Testis (tissue), 3 donors: ENCODE measurements around the gene RIMOC1. TPM values are rescaled to one million over a fixed set of nuclear protein-coding genes. Genes with fewer than 3 reads are reported as not detected.

Source experiments
- DNase-seq: peaks from one replicate; pipeline ENCODE4 v3.0.0-alpha.2; 2019
- H3K27ac ChIP-seq, 2 donors: fragments of 200-600 bp; sonication (generic); one replicate each; pipeline ENCODE4 v1.5.1; 2019
- H3K27me3 ChIP-seq: fragments of 200-600 bp; sonication (generic); one replicate; pipeline ENCODE4 v1.5.1; 2019
- H3K36me3 ChIP-seq: fragments of 200-600 bp; sonication (generic); one replicate; pipeline ENCODE4 v1.5.1; 2017; ENCODE audit warnings: low read depth; ENCODE audit errors: missing control alignments
- H3K4me1 ChIP-seq: fragments of 200-600 bp; sonication (generic); one replicate; pipeline ENCODE4 v1.5.1; 2019
- H3K4me3 ChIP-seq, 2 donors: fragments of 200-600 bp; sonication (generic); one replicate each; pipeline ENCODE4 v1.5.1; 2017 to 2019
- H3K9me3 ChIP-seq: fragments of 200-600 bp; sonication (generic); one replicate; pipeline ENCODE4 v1.5.1; 2017
- CTCF ChIP-seq, 3 experiments: fragments of 450-650 bp in 2 of 3; fragments of 200-600 bp in 1 of 3; sonication (generic) in 1 of 3; IDR thresholded peaks; one replicate each; pipeline ENCODE4 v1.5.1; 2016 to 2019; ENCODE audit warnings: antibody characterized with exemption in 3 of 3, mild to moderate bottlenecking in 2 of 3, moderate library complexity in 1 of 3
- POLR2A ChIP-seq: fragments of 450-650 bp; IDR thresholded peaks from one replicate; pipeline ENCODE4 v1.6.1; 2017; ENCODE audit warnings: antibody characterized with exemption, mild to moderate bottlenecking, moderate library complexity
- WGBS, 2 donors: methylation state at CpG; one replicate each; pipeline ENCODE4 v1.1.5; 2018; 5-methylcytosine and 5-hydroxymethylcytosine counted together
- intact Hi-C: fragments of 100-400 bp; cut with DNase I; formaldehyde crosslinking; loops from one replicate; pipeline ENCODE4 v1.15.1; 2023; ENCODE audit warnings: low total_unique reads
- polyA plus RNA-seq: library from polyadenylated mRNA; stranded (reverse); fragments of 350-450 nt; fragmentation: Illumina TruSeq; extraction: RNeasy Lipid Tissue Mini Kit (QIAGEN cat#74804); gene quantifications from one replicate; pipeline ENCODE4 v1.2.3, GENCODE V29; 2014; ENCODE audit warnings: low read depth, low replicate concordance; ENCODE audit not compliant: insufficient read depth
- total RNA-seq, 2 donors: library from RNA; depleted of rRNA; stranded (reverse); fragments of >200 nt; gene quantifications; one replicate each; pipeline ENCODE4 v1.2.3, GENCODE V29; 2016

Gene RIMOC1
- total and polyA plus RNA-seq, 3 donors from 2014 or later, result 13.1 to 20.2 (median 19.6) TPM

- Histone ChIP-seq H3K27ac (no peak overlapping the region), H3K36me3 (no peaks in the 10 kb centered on the region), H3K9me3 (no peaks in the 10 kb centered on the region), H3K4me1 (peaks cover 6% of the 10 kb centered on the region), H3K27me3 (no peaks in the 10 kb centered on the region), H3K4me3 (no peak overlapping the region)
- intact Hi-C loops, result no loop called here
- TF ChIP-seq POLR2A, result no peak
- TF ChIP-seq CTCF (IDR thresholded peaks at IDR 0.05), result no peak
- no peak for DNase-seq
- WGBS, 2 donors, result 85 to 93% methylated on average over 1 of the region's 1 CpG
Measured at GRCh38 chr5:41921874-41922273, 17.7 kb downstream of the RIMOC1 start.

- Histone ChIP-seq H3K36me3 (no peaks in the 10 kb centered on the region), H3K9me3 (no peaks in the 10 kb centered on the region), H3K27me3 (no peaks in the 10 kb centered on the region), H3K27ac (peak overlapping the region; percentile 96 to 97), H3K4me1 (peaks cover 6% of the 10 kb centered on the region), H3K4me3 (peak overlapping the region; percentile 85 to 89)
- intact Hi-C loops, result no loop called here
- DNase-seq, result no peak
- 42 to 64% methylated on average over 4 of the region's 4 CpGs for WGBS, 2 donors
- TF ChIP-seq CTCF (IDR thresholded peaks at IDR 0.05), result no peak
- no peak for TF ChIP-seq POLR2A
Measured at GRCh38 chr5:41924526-41924871, 20.4 kb downstream of the RIMOC1 start.

GRCh38 chr5:41924872-41925554, 20.9 kb downstream of the RIMOC1 start, which contains the start of gene FBXO4:
Gene FBXO4, plus strand, starts transcription at chr5:41925281. Its CDS starts 29 bp downstream, at chr5:41925310.
- Histone ChIP-seq H3K27me3 (no peaks in the 10 kb centered on the region), H3K4me3 (peak within 1 kb of the TSS; percentile 85 to 89), H3K9me3 (no peaks in the 10 kb centered on the region), H3K36me3 (no peaks in the 10 kb centered on the region), H3K27ac (peak within 1 kb of the TSS; percentile 96 to 97), H3K4me1 (peaks cover 6% of the 10 kb centered on the region)
- DNase-seq, result peak; percentile 88
- WGBS, 2 donors, result 1% methylated on average over 22 to 60 of the region's 60 CpGs
- intact Hi-C loops, result no loop called here
- no peak for TF ChIP-seq POLR2A
- TF ChIP-seq CTCF (IDR thresholded peaks at IDR 0.05), result peak in 2 of 3 experiments; percentile 19 to 43

GRCh38 chr5:41925555-41925951, 21.4 kb downstream of the RIMOC1 start:
- Histone ChIP-seq H3K4me1 (peaks cover 6% of the 10 kb centered on the region), H3K27ac (peak overlapping the region; percentile 96 to 97), H3K9me3 (no peaks in the 10 kb centered on the region), H3K27me3 (no peaks in the 10 kb centered on the region), H3K36me3 (no peaks in the 10 kb centered on the region), H3K4me3 (peak overlapping the region; percentile 85 to 89)
- 0% methylated on average over 10 to 16 of the region's 18 CpGs for WGBS, 2 donors
- DNase-seq, result peak; percentile 52
- no peak for TF ChIP-seq CTCF (IDR thresholded peaks at IDR 0.05)
- TF ChIP-seq POLR2A, result no peak
- intact Hi-C loops, result no loop called here

GRCh38 chr5:41927604-41928003, 23.5 kb downstream of the RIMOC1 start:
- Histone ChIP-seq H3K4me1 (peaks cover 6% of the 10 kb centered on the region), H3K27ac (no peak overlapping the region), H3K36me3 (no peaks in the 10 kb centered on the region), H3K27me3 (no peaks in the 10 kb centered on the region), H3K4me3 (no peak overlapping the region), H3K9me3 (no peaks in the 10 kb centered on the region)
- DNase-seq, result no peak
- 86 to 89% methylated on average over 4 of the region's 4 CpGs for WGBS, 2 donors
- TF ChIP-seq POLR2A (no peak), CTCF (IDR thresholded peaks at IDR 0.05) (no peak)
- intact Hi-C loops, result no loop called here
